Measurements from ENCODE around the gene ARHGEF11. TPM values are rescaled to one million over a fixed set of nuclear protein-coding genes. Genes with fewer than 3 reads are reported as not detected.

Gene ARHGEF11
- total RNA-seq, 1 donor: 32.2 TPM

DNA sequence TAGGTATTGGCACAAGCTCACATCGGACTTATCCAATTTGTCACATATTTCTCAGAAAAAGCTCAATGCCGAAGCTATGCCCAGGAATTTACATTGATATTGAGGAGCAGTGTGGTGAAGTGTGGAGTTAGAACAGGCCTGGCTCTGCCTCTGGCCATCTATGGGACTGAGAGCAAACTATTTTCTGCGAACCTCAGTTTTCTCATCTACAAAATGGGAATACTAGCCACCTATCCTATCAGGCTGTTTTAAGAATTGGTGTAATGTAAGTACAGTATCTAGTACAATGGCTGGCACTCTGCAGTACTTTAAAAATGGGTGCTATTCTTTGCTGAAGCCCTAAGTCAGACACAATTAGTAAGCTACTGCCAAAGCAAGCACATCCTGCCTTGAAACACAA lies 47.2 kb downstream of the ARHGEF11 start:
- TF ChIP-seq, protein P1, sequence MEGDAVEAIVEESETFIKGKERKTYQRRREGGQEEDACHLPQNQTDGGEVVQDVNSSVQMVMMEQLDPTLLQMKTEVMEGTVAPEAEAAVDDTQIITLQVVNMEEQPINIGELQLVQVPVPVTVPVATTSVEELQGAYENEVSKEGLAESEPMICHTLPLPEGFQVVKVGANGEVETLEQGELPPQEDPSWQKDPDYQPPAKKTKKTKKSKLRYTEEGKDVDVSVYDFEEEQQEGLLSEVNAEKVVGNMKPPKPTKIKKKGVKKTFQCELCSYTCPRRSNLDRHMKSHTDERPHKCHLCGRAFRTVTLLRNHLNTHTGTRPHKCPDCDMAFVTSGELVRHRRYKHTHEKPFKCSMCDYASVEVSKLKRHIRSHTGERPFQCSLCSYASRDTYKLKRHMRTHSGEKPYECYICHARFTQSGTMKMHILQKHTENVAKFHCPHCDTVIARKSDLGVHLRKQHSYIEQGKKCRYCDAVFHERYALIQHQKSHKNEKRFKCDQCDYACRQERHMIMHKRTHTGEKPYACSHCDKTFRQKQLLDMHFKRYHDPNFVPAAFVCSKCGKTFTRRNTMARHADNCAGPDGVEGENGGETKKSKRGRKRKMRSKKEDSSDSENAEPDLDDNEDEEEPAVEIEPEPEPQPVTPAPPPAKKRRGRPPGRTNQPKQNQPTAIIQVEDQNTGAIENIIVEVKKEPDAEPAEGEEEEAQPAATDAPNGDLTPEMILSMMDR (IDR thresholded peaks at IDR 0.05; ENCODE audit: insufficient read depth, low read length): no peak
- DNase-seq (ENCODE audit: low read depth): no peak
- no peak overlapping the region for H3K4me3 ChIP-seq (ENCODE audit: low read depth, low read length)

DNA sequence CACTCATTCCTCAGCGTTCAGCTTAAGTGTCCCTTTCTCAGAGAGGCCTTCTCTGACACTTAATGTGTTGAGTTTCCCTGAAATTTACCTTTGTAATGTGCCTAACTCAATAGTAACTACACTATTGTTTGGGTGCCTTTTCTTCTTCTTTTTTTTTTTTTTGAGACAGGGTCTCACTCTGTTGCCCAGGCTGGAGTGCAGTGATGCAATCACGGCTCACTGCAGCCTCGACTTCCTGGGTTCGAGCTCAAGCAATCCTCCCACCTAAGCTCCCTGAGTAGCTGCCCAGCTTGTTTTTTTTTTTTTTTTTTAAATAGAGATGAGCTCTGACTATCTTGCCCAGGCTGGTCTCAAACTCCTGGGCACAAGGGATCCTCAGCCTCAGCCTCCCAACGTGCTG lies 50.1 kb downstream of the ARHGEF11 start:
- DNase-seq (ENCODE audit: low read depth): no peak
- TF ChIP-seq, protein P1 (IDR thresholded peaks at IDR 0.05; ENCODE audit: insufficient read depth, low read length): no peak
- no peak overlapping the region for H3K4me3 ChIP-seq (ENCODE audit: low read depth, low read length)

DNA sequence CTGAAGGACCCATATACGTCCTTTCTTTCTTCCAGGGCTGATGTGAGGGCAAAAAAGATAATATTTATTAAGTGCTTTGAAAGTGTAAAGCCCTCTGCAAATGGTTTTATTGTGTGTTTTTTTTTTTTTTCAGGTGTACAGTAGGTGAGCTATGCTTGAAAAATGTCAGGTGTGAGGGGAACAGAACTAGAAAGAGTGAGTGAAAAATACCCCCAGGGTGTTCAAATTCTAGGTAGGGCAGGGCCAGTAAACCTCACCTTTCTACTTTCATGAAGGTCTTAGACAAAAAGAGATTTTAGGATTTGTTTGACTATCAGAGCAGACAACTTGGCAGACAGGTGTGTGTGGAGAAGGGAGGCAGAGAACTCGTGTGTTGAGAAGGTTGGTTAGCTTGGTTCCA lies 51.3 kb downstream of the ARHGEF11 start:
- DNase-seq (ENCODE audit: low read depth): no peak
- no peak overlapping the region for H3K4me3 ChIP-seq (ENCODE audit: low read depth, low read length)
- TF ChIP-seq, protein P1 (IDR thresholded peaks at IDR 0.05; ENCODE audit: insufficient read depth, low read length): no peak

DNA sequence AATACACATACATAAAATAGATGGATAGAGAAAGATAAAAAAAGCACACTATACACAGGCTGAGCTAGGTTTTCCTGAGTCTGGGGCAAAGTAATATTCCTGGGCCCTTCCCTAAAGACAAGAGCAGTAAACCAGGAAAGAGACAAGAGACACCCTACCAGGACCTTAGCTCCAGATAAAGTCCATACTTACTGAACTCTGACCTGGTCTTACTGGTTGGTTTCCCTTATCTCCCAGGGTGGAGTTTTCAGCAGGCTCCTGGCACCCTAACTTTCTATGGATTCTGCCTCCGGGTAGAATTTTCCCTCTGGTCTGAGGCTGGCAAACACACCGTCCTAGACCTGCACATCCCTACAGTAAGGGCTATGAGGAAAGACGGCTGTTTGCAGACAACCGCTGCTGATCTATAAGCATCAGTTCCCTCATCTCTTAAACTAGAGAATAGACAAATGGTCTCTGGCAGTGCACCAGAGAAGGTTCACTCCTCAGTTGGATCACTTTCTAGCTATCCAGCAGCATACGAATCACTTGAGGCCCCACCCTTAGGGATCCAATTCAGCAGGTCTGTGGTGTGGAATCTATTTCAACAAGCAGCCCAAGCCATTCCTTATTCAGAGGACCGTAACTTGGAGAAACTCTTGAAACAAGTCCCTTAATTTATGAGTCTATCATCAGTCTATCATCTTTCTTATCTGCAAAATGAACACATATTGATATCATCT lies 52.0 kb downstream of the ARHGEF11 start:
- TF ChIP-seq, protein P1 (IDR thresholded peaks at IDR 0.05; ENCODE audit: insufficient read depth, low read length): no peak
- no peak for DNase-seq (ENCODE audit: low read depth)
- H3K4me3 ChIP-seq (ENCODE audit: low read depth, low read length): no peak overlapping the region

DNA sequence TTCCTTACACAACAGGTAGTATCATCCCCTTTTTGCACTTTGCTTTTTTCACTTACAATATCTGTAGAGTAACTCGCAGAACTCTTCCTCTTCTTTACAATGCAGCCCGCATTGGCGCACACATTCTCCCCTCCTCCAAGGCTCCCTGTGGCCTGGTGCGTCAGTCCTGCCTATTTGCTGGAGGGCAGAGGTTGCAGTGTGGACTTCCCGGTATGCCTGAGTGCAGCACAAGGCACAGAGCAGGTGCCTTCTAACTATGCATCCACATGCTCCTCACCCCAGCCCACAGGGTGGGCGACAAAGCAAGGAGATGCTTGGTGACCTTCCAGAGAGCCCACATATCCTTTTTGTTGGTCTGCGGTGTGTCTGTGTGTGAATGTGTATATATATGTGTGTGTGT lies 53.3 kb downstream of the ARHGEF11 start:
- DNase-seq (ENCODE audit: low read depth): no peak
- TF ChIP-seq, protein P1 (IDR thresholded peaks at IDR 0.05; ENCODE audit: insufficient read depth, low read length): no peak
- no peak overlapping the region for H3K4me3 ChIP-seq (ENCODE audit: low read depth, low read length)

DNA sequence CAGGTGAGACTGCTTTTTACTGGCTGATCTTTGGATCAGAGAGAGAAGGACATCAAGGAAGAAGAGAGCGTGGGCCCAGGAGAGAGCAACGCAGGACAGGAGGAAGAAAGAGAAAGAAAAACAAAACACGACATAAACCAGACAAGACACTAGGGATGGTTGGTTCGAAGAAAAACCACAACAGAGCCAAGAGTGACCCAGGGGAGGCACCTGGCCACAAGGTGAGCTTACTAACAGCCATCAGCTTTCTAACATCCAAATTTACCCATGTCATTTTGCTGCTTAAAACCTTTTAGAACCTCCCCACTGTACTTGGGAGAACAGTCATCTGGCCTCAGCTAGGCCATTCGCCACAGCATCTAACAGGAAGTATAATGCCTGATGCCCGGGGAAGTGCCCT lies 57.8 kb downstream of the ARHGEF11 start:
- no peak for DNase-seq (ENCODE audit: low read depth)
- TF ChIP-seq, protein P1 (IDR thresholded peaks at IDR 0.05; ENCODE audit: insufficient read depth, low read length): no peak
- no peak overlapping the region for H3K4me3 ChIP-seq (ENCODE audit: low read depth, low read length)

DNA sequence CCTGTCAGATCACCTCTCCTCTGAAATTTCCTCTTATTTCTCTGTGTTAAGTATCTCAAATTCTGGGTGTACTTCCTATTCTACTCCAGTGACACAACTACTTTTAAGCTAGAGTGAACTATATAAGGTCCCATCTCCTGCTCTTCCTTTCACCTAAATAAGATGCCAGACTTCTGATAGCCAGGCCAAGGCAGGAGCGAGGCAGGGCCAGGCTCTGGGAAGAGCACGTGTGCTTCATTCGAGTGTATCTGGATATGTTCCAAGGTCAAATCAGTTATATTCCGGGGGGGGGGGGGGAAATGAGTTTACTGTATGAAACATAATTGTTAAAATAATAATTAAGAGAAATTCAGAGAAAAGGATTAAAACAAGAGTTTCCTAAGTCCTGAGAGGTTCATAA lies 65.0 kb downstream of the ARHGEF11 start:
- no peak overlapping the region for H3K4me3 ChIP-seq (ENCODE audit: low read depth, low read length)
- TF ChIP-seq, protein P1 (IDR thresholded peaks at IDR 0.05; ENCODE audit: insufficient read depth, low read length): no peak
- no peak for DNase-seq (ENCODE audit: low read depth)
